Urinary bladder (tissue), 4 donors: ENCODE measurements around the gene IL23A. TPM values are rescaled to one million over a fixed set of nuclear protein-coding genes. Genes with fewer than 3 reads are reported as not detected.
"Not testable (repeated sequence)": the region's sequence is repeated elsewhere in the genome, so short reads cannot be mapped to it uniquely, and the experiment has no call there.

ENCODE experiments used
- DNase-seq: peaks from one replicate; pipeline ENCODE4 v3.0.0-alpha.2; 2015; ENCODE audit errors: extremely low spot score
- H3K27ac ChIP-seq: one replicate; pipeline ENCODE4 v1.5.1; 2013; ENCODE audit warnings: low read depth, mild to moderate bottlenecking, moderate library complexity
- H3K36me3 ChIP-seq: one replicate; pipeline ENCODE4 v1.6.1; 2013; ENCODE audit warnings: mild to moderate bottlenecking, moderate library complexity; ENCODE audit not compliant: insufficient read depth
- H3K4me1 ChIP-seq: one replicate; pipeline ENCODE4 v1.6.1; 2013; ENCODE audit warnings: mild to moderate bottlenecking, moderate library complexity; ENCODE audit not compliant: insufficient read depth
- H3K4me3 ChIP-seq: one replicate; pipeline ENCODE4 v1.5.1; 2013; ENCODE audit warnings: low read depth, low read length
- WGBS: extraction: QIAGEN DNeasy Blood & Tissue Kit; methylation state at CpG from one replicate; pipeline ENCODE4 v1.1.7; 2013; 5-methylcytosine and 5-hydroxymethylcytosine counted together
- polyA plus RNA-seq: library from polyadenylated mRNA; stranded (reverse); fragments of 200-250 nt; gene quantifications from one replicate; pipeline ENCODE4 v1.2.3, GENCODE V29; 2013
- total RNA-seq: library from RNA; depleted of rRNA; stranded (reverse); fragments of >200 nt; gene quantifications from one replicate; pipeline ENCODE4 v1.2.3, GENCODE V29; 2014
- donor health status: healthy with polysubstance abuse.
- donor health status: healthy.

The IL23A gene
- total and polyA plus RNA-seq, 2 donors = 0.89 TPM; not detected in 1

DNA sequence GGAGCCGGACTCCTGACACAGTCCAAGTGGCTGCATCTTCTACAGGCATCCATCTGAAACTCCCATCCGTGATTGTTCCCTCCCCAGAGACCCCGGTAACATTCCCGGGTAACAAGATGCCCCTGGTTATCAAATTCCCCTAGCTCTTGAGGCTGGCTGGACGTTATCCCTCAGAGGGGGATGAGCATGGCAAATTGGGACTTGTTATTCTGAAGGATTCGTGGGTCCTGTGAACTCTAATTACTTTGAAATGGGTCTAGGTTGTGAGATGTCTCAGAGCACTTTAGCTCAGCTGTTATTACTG is 4.2 kb upstream of the IL23A start:
- WGBS = 7% methylated on average over 6 of the region's 6 CpGs
- Histone ChIP-seq H3K36me3 (no peaks in the 10 kb centered on the region), H3K4me1 (peaks cover 2% of the 10 kb centered on the region)

DNA sequence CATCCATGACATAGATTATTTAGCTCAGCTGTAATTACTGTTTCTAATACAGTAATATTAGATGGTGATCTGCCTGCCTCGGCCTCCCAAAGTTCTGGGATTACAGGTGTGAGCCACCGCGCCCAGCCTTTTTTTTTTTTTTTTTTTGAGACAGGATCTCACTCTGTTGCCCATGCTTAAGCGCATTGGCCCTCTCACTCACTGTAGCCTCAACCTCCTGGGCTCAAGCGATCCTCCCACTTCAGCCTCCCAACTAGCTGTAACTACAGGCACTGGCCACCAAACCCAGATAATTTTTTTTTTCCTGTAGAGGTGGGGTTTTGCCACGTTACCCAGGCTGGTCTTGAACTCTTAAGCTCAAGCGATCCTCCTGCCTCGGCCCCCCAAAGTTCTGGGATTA is 3.2 kb upstream of the IL23A start:
- not testable (repeated sequence) for DNase-seq, H3K36me3 ChIP-seq, H3K4me3 ChIP-seq, H3K27ac ChIP-seq, H3K4me1 ChIP-seq
- WGBS = 96% methylated on average over 8 of the region's 8 CpGs

More for the DNA sequence above, 4.2 kb upstream of the IL23A start:
- DNase-seq = no peak
- Histone ChIP-seq H3K27ac (peak overlapping the region; percentile 86), H3K4me3 (peak overlapping the region; percentile 30)

- 83% methylated on average over 9 of the region's 9 CpGs for WGBS
- DNase-seq = no peak
- no peak overlapping the region for H3K4me3 ChIP-seq
- no peaks in the 10 kb centered on the region for H3K36me3 ChIP-seq
- H3K27ac ChIP-seq = no peak overlapping the region
- peaks cover 2% of the 10 kb centered on the region for H3K4me1 ChIP-seq
Observed at GRCh38 chr12:56336361-56337167, 2.1 kb upstream of the IL23A start.

- Histone ChIP-seq H3K27ac (no peak overlapping the region), H3K4me3 (no peak overlapping the region), H3K36me3 (no peaks in the 10 kb centered on the region), H3K4me1 (peaks cover 1% of the 10 kb centered on the region)
- WGBS = 84% methylated on average over 8 of the region's 8 CpGs
- no peak for DNase-seq
Observed at GRCh38 chr12:56337753-56338251, 882 bp upstream of the IL23A start.

GRCh38 chr12:56339158-56339422 is 406 bp downstream of the IL23A start:
- Histone ChIP-seq H3K36me3 (no peaks in the 10 kb centered on the region), H3K27ac (peak overlapping the region; percentile 31), H3K4me1 (no peaks in the 10 kb centered on the region), H3K4me3 (no peak overlapping the region)
- WGBS = 85% methylated on average over 1 of the region's 1 CpG
- DNase-seq = no peak

DNA sequence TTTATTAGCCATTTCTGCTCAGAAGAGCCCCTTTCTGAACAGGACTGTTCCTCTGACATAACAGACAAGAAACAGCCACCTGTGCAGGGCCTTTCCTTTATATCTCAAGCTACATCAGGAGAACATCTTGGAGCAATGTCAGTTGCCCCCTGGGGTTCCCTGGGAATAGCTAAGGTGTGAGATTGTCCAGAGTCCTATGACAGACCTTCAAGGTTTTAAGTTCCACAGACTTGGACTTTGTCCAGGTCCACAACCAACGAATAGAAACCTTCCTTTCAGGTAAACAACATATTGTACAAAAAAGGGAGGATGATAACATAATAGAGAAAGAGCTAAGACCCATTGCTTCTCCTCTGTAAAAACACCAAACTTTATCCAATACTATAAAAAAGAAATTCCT is 2.9 kb downstream of the IL23A start:
- no peaks in the 10 kb centered on the region for H3K4me1 ChIP-seq
- no peak for DNase-seq
- H3K27ac ChIP-seq = no peak overlapping the region
- 24% methylated on average over 1 of the region's 1 CpG for WGBS
- H3K4me3 ChIP-seq = no peak overlapping the region
- H3K36me3 ChIP-seq = no peaks in the 10 kb centered on the region

- H3K27ac ChIP-seq, H3K4me1 ChIP-seq, DNase-seq, H3K36me3 ChIP-seq, H3K4me3 ChIP-seq: not testable (repeated sequence)
- 97% methylated on average over 2 of the region's 2 CpGs for WGBS
Observed at GRCh38 chr12:56342290-56342689, 3.6 kb downstream of the IL23A start.

GRCh38 chr12:56346675-56347074 is 8.0 kb downstream of the IL23A start:
- no peak for DNase-seq
- H3K36me3 ChIP-seq = peaks cover 6% of the 10 kb centered on the region
- H3K27ac ChIP-seq = no peak overlapping the region
- H3K4me1 ChIP-seq = no peaks in the 10 kb centered on the region
- H3K4me3 ChIP-seq = no peak overlapping the region
- 73% methylated on average over 7 of the region's 7 CpGs for WGBS

GRCh38 chr12:56347255-56347654 is 8.6 kb downstream of the IL23A start:
- 93% methylated on average over 9 of the region's 9 CpGs for WGBS
- H3K27ac ChIP-seq, H3K36me3 ChIP-seq, DNase-seq, H3K4me1 ChIP-seq, H3K4me3 ChIP-seq: not testable (repeated sequence)

DNA sequence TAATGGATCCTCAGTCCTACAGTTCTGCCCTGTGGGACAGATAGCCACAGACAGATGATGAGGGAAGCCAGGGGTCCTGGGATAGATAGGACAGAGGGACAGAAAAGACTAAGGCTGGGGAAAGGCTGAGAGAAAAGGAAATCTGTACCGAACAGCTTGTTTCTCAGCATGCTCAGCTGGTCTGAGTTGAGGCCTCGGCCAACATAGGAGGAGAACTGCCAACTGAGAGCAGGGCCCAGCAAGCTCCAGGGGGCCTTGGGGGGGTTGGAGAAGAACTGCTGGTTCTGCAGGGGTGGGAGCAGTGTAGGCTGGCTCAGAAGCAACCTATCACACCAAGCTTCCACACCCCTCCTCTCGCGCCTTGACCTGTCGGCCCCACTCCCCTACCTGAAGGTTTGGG is 10.1 kb downstream of the IL23A start:
- H3K27ac ChIP-seq = no peak overlapping the region
- WGBS = 94% methylated on average over 5 of the region's 5 CpGs
- no peak overlapping the region for H3K4me3 ChIP-seq
- H3K36me3 ChIP-seq = peaks cover 6% of the 10 kb centered on the region
- DNase-seq = no peak
- no peaks in the 10 kb centered on the region for H3K4me1 ChIP-seq

DNA sequence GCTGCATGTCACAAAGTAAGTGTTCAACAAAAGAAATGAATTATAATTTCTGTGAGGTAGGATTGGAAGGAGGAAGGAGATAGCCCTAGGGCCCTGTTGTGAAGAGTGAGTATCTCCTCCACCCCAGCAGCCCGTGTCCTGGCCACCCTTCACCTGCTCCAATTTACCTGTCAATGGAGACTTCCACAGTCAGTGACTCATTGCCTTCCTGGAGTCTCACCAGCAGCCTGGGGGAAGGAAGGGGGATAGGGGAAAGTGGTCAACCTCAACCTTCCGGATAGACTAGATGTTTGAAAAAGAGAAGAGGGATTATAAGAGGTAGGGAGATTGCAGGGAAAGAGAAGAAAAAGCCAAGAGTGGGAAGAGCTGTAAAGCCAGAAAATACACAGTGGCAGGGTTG is 12.0 kb downstream of the IL23A start:
- Histone ChIP-seq H3K27ac (no peak overlapping the region), H3K4me3 (no peak overlapping the region), H3K4me1 (no peaks in the 10 kb centered on the region), H3K36me3 (peaks cover 18% of the 10 kb centered on the region)
- WGBS = 91% methylated on average over 2 of the region's 2 CpGs
- no peak for DNase-seq

DNA sequence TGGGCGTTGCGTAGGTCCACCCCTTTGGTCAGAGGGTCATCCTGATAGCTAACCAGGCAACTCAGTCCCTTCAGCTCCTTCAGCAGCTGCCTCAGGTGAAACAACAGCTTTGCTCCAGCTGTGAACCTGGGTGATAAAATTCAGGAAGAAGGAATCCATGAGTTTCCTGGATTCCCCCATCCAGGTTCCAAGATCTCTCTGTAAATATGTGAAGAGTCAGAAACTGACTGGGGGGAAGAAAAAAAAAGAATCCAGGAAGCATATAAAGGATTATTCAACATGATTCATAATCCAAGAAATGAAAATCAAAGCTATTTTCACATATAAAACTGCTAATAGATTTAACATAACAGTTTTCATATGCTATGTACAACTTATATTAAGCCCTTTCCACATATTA is 12.6 kb downstream of the IL23A start:
- Histone ChIP-seq H3K4me3 (no peak overlapping the region), H3K36me3 (peaks cover 18% of the 10 kb centered on the region), H3K27ac (no peak overlapping the region), H3K4me1 (no peaks in the 10 kb centered on the region)
- WGBS = 97% methylated on average over 2 of the region's 2 CpGs
- DNase-seq = no peak

DNA sequence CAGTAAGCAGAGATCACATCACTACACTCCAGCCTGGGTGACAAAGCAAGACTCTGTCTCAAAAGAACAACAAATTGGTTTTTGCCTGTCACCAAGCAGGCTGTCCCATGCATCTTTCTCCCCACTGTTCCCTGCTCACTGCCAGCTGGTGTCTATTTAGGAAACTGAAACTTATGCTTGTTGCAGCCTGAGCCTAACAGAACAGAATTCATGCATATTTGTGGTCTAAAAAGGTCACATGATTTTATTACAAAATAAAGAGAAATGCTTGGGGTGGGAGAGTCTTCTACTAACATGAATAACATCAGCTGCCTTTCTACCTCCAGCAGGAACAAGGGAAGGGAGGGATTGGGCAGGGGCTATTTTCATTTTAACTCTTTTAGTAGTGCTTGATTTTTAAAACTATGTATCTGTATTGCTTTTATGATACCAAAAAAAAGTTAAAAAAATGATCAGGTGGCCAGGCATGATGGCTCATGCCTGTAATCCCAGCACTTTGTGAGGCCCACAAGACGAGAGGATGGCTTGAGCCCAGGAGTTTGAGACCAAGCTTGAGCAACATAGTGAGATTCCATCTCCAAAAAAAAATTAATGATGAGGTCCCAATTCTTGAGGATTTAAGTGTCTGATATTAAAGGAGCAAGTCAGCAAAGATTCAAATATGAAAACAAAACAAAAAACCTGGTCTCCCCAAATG is 20.3 kb downstream of the IL23A start:
- no peak for DNase-seq
- Histone ChIP-seq H3K27ac (no peak overlapping the region), H3K36me3 (peaks cover 11% of the 10 kb centered on the region), H3K4me3 (peak overlapping the region; percentile 54), H3K4me1 (no peaks in the 10 kb centered on the region)
- 3% methylated on average over 1 of the region's 1 CpG for WGBS
